Activated T-helper 1 cell treated with anti-CD3 and anti-CD28 coated beads, Interleukin-2, amount 50 U/mL, for 16 hours (primary cell): ENCODE measurements around the gene SLC6A5.

Source experiments
- DNase-seq, 2 donors: peaks; one replicate each; pipeline ENCODE4 v3.0.0-alpha.2; 2020; ENCODE audit warnings: low read depth in 1 of 2, low spot score in 1 of 2

SLC6A5 gene

GRCh38 chr11:20596205-20597153 is 2.9 kb upstream of the SLC6A5 start:
- DNase-seq, result no peak

GRCh38 chr11:20597154-20597679 is 2.2 kb upstream of the SLC6A5 start:
- no peak for DNase-seq

GRCh38 chr11:20597680-20598484 is 1.5 kb upstream of the SLC6A5 start:
- no peak for DNase-seq

GRCh38 chr11:20598492-20598891 is 916 bp upstream of the SLC6A5 start:
- no peak for DNase-seq

GRCh38 chr11:20600020-20600346 is 575 bp downstream of the SLC6A5 start:
- no peak for DNase-seq

GRCh38 chr11:20600551-20600950 is 1.1 kb downstream of the SLC6A5 start:
- DNase-seq, result no peak

GRCh38 chr11:20601221-20601914 is 2.0 kb downstream of the SLC6A5 start:
- no peak for DNase-seq

- no peak for DNase-seq
Measured at GRCh38 chr11:20604295-20604803, 4.9 kb downstream of the SLC6A5 start.

GRCh38 chr11:20604864-20605601 is 5.6 kb downstream of the SLC6A5 start:
- DNase-seq, result no peak

- no peak for DNase-seq
Measured at GRCh38 chr11:20605602-20606091, 6.2 kb downstream of the SLC6A5 start.

GRCh38 chr11:20608934-20609333 is 9.5 kb downstream of the SLC6A5 start:
- DNase-seq, result no peak

GRCh38 chr11:20609727-20610707 is 10.6 kb downstream of the SLC6A5 start:
- DNase-seq, result peak; percentile 5 to 14

- no peak for DNase-seq
Measured at GRCh38 chr11:20610825-20611224, 11.4 kb downstream of the SLC6A5 start.

GRCh38 chr11:20611445-20611844 is 12.0 kb downstream of the SLC6A5 start:
- no peak for DNase-seq

- no peak for DNase-seq
Measured at GRCh38 chr11:20611892-20612291, 12.5 kb downstream of the SLC6A5 start.

GRCh38 chr11:20612416-20612815 is 13.0 kb downstream of the SLC6A5 start:
- DNase-seq, result no peak

GRCh38 chr11:20616920-20617319 is 17.5 kb downstream of the SLC6A5 start:
- DNase-seq, result no peak

GRCh38 chr11:20617346-20618005 is 18.1 kb downstream of the SLC6A5 start:
- no peak for DNase-seq

GRCh38 chr11:20618083-20618482 is 18.7 kb downstream of the SLC6A5 start:
- DNase-seq, result no peak
